HG02981 (cell line): ENCODE measurements around the gene SDCBP2.
"Not testable (repeated sequence)": the region's sequence is repeated elsewhere in the genome, so short reads cannot be mapped to it uniquely, and the experiment has no call there.

Source experiments
- ATAC-seq: cut with Tn5 transposase; IDR thresholded peaks from one replicate; pipeline ENCODE4 v1.9.1; 2021; ENCODE audit warnings: mild to moderate bottlenecking, moderate library complexity; ENCODE audit not compliant: unreplicated experiment

SDCBP2 gene

DNA sequence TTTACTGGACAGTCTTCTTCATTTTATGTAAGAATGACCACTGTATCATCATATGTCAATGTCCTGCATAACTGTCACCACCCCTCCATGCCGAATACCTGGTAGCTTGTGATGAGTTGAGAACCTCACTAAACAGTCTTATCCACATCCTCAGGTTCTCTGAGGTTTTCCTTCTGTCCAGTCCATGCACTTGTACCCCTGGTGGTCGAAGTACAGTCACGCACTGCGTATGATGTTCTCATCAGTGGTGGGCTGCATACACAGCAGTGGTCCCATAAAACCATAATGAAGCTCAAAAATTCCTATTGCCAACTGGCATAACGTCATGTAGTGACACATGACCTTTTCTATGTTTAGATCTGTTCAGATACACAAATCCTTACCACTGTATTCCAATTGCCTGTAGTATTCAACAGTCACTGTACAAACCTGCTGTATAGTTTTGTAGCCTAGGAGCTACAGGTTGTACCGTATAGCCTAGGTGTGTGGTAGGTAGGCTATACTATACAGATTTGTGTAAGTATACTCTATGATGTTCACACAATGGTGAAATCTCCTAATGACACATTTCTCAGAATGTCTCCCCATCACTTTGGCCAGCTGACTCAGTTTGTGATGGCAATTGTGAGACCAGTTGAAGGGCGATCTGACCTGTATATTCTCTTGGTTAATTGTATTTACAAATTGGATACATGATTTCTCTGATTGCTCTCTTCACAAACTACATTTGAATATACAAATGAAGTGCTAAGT is 31.3 kb upstream of the SDCBP2 start:
- no peak for ATAC-seq

DNA sequence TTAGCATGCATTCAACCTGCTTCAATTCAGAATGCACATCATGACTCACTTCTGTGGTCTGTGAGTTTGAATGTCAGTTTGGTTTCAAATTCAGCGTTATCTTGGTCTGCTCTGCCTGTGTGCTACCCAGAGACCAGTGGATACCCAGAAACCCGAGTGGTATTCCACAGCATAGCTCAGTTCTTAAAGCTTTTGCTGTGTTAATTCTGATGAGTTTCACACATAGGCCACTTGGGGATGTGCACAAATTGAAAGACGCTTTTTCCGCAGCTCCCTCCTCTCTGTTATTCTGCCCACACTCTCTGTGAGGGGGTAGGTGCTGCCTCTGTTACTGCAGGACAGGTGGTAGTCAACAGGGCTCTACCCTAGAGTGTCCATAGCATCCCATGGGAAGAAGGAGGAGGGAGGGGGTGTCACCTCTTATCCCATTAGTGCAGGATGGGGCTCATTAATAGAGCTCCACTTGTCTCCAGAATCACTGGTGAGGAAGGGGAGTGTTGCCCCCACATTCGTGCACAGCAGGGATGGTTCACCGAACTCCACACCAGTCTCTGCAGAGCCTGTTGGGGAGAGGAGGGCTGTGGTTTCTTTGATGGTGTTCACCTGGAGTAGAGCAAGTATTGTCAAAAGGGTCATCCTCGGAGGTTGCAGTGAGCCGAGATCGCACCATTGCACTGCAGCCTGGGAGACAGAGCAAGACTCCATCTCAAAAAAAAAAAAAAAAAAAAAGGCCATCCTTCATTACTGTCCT is 29.2 kb upstream of the SDCBP2 start:
- ATAC-seq, result no peak

DNA sequence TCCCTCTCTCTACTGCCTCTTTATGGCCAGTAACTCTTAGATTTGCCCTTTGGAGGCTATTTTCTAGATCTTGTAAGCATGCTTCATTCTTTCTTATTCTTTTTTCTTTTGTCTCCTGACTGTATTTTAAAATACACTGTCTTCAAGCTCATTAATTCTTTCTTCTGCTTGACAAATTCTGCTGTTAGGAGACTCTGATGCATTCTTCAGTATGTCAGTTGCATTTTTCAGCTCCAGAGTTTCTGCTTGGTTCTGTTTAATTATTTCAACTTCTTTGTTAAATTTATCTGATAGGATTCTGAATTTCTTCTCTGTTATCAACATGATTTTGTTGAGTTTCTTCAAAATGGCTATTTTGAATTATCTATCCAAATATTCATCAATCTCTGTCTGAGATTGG is 25.0 kb upstream of the SDCBP2 start:
- ATAC-seq, result no peak

- ATAC-seq, result no peak
These were observed 17.5 kb upstream of the SDCBP2 start for GRCh38 chr20:1346315-1346969.

DNA sequence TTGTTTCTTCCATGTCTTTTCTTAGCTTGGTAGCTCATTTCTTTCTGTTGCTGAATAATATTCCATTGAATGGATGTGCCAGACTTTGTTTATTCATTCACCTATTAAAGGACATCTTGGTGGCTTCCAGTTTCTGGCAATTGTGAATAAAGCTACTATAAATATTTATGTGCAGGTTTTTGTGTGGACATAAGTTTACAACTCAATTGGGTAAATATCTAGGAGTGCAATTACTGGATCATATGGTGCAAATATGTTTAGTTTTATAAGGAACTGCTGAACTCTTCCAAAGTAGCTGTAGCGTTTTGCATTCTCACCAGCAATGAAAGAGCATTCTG is 16.8 kb upstream of the SDCBP2 start:
- no peak for ATAC-seq

- no peak for ATAC-seq
These were observed 16.3 kb upstream of the SDCBP2 start for GRCh38 chr20:1345030-1345755.

DNA sequence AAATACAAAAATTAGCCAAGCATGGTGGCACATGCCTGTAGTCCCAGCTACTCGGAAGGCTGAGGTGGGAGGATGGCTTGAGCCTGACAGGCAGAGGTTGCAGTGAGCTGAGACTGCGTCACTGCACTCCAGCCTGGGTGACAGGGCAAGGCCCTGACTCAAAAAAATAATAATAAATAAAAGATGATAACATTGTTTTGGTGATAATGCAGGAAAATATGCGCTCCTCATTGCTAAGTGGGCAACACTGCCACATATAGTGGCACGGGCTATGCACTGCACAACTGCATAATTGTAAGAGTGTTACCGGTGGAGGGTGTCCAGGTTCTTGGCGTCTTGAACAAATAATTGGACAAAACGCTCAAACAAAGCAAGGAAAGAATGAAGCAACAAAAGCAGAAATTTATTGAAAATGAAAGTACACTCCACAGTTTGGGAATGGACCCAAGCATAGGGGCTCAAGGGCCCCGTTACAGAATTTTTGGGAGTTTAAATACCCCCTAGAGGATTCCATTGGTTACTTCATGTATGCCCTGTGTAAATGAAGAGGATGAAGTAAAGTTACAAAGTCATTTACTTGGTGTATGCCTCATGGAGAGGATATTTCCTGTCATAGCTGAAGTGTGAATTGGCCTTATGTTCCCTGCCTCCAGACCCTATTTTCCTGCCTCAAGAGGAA is 14.6 kb upstream of the SDCBP2 start:
- not testable (repeated sequence) for ATAC-seq

- no peak for ATAC-seq
These were observed 12.8 kb upstream of the SDCBP2 start for GRCh38 chr20:1341561-1342265.

GRCh38 chr20:1338801-1339200 is 9.9 kb upstream of the SDCBP2 start:
- ATAC-seq, result no peak

DNA sequence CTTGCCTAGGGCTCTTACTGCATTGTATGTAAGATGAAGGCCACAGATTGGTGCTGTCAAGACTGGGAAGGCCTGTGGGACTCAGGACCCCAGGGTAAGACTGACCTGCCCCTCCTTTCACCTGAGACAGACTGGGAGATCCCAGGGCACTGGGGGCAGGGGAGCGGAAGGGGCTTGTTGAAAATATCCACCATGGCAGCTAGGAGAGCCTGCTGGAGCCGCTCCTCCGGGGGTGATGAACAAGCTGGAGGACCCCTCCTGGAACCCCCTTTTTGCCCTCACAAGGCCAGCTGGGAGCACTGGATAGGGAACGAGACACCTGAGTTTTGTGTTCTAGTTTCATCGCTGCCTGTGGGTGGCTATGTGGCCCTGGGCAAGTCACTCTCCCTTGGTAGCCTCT is 9.2 kb upstream of the SDCBP2 start:
- ATAC-seq, result no peak

GRCh38 chr20:1337441-1337840 is 8.5 kb upstream of the SDCBP2 start:
- no peak for ATAC-seq

DNA sequence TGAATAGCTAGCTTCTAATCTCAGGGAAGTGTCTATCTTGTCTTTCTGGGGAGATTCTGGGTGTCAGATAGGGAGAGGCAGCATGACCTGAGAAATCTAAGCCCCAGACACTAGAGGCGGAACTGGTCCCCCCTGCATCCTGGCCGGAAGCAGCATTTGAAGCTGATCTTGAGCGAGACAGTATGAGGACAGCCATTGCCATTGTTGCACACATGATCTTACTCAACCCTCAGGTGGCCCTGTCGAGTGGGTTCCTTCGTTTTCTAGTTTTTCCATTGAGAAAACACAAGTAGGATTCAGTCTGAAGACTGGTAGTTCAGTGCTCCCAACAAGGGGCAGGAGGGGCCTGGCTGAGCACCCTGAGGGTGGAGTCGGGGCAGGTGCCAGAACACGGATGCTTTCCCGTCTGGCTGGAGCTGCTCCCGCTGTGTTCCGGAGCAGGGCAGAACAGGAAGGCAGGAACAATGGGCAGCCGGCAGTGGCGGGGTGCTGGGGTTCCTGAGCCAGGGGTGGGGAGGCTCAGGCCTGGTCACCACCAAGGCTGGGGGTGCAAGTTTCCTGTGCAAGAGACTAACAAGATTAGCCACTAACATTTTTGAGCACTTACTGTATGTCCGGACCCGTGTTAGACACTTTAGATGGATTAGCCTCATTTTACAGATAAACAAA is 7.9 kb upstream of the SDCBP2 start:
- no peak for ATAC-seq

- no peak for ATAC-seq
These were observed 7.2 kb upstream of the SDCBP2 start for GRCh38 chr20:1335961-1336698.

DNA sequence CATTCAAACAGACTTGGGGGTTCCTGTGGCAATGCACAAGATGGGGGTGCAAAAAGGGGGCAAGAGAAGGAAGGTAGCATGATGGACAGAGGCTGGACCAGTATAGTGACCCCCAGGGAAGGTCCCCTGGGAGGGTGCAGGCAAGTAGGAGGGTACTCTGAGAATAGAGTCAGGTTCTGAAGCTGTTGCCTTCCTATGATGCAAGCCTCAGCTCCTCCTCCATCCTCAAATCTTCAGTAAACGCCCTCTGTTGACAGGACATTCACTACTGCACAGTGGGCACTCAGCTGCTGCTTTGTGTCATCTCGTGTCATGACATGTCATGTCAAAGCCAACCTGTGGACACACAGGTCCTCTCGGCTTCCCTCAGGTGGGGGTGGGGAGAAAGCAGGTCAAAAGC is 5.8 kb upstream of the SDCBP2 start:
- no peak for ATAC-seq

- ATAC-seq, result no peak
These were observed 5.4 kb upstream of the SDCBP2 start for GRCh38 chr20:1334370-1334731.

DNA sequence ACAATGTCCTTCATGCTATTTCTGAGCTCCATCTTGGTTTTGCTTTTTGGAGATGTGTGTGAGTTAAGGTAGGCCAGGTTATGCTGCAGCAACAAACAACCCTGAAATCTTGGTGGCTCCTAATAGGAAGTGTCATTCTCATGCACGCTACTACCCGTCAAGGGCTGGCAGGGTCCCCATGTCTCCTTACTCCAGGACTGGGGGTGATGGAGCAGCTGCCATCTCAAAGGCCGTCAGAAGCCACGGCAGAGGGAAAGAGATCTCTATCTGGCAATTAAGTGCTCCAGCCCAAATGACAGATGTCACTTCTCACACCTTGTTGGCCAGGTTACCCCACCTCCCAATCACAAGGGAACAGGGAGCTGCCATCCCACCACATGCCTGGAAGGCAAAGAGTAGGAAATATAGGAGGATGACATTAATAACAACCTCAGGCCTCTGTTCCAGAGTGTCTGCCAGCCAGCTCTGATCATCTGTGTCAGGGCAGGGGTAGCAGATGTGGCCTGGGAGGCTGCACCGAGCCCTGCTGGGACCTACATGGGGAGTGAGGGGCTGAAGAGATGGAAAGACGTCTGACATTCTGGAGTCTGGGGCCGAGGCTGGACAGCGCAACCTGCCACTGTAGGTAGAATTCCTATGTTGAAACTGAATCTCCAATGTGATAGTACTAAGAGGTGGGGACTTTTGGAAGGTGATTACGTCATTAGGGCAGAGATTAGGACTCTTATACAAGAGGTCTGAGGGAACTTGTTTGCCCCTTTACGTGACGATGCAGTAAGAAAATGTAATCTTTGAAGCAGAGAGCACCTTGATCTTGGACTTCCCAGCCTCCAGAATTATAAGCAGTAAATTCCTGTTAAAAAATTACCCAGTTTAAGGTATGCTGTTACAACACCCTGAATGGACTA is 4.8 kb upstream of the SDCBP2 start:
- ATAC-seq, result no peak

DNA sequence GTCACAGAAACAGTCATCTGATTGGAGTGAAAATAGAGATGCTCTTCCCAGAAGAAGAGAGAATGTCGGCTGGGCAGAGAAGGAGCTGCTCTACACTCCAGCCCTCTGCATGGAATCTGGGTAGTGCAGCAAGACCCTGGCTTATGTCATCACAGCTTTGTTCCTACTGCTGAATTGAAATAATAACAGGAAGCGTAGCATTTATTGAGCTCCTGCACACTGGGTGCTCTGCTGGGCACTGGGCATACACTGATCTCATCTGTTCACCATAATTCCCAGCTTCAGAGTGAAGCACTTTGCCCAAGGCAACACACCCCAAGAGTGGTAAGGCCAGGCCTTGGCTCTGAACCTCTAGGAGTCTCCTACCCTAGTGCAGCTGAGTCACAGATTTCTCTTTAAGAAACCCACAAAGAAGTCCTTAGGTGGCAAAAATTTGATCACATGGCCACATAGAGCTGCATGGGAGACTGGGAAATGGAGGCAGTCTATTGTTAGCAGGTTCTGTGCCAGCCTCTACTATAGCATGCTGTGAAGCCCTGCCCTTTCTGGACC is 3.9 kb upstream of the SDCBP2 start:
- ATAC-seq, result no peak
